GM23338 (cell line): ENCODE measurements around the gene EXOC2.

Experiments used
- CREB1 ChIP-seq: fragments of 250-450 bp; sonication (Bioruptor Pico); IDR thresholded peaks from 2 replicates; pipeline ENCODE4 v1.5.0; 2020; ENCODE audit warnings: low read depth, mild to moderate bottlenecking, moderate library complexity
- CTCF ChIP-seq, 2 experiments: fragments of 200-600 bp in 1 of 2; sonication (generic) in 1 of 2; conservative IDR thresholded peaks; 2 replicates each; pipeline versions ENCODE4 v1.5.1 to v1.6.1; 2016 to 2017; ENCODE audit warnings: antibody characterized with exemption in 2 of 2, low read depth in 2 of 2, mild to moderate bottlenecking in 2 of 2, moderate library complexity in 1 of 2
- ETS1 ChIP-seq: IDR thresholded peaks from 2 replicates; pipeline ENCODE4 v1.6.1; 2016; ENCODE audit warnings: antibody characterized with exemption
- EZH2 ChIP-seq: fragments of 200-600 bp; sonication (generic); IDR thresholded peaks from one replicate; pipeline ENCODE4 v1.8.0; 2017; ENCODE audit warnings: antibody characterized with exemption, mild to moderate bottlenecking, low read depth; ENCODE audit not compliant: unreplicated experiment
- EZH2phosphoT487 ChIP-seq: fragments of 200-600 bp; sonication (generic); IDR thresholded peaks from one replicate; pipeline ENCODE4 v1.8.1; 2018; ENCODE audit warnings: antibody characterized with exemption; ENCODE audit not compliant: unreplicated experiment
- JUNB ChIP-seq: IDR thresholded peaks from one replicate; pipeline ENCODE4 v1.6.1; 2016; ENCODE audit warnings: antibody characterized with exemption; ENCODE audit not compliant: unreplicated experiment
- POLR2AphosphoS5 ChIP-seq: IDR thresholded peaks from 2 replicates; pipeline ENCODE4 v1.6.1; 2016; ENCODE audit warnings: antibody characterized with exemption, low read depth
- REST ChIP-seq: IDR thresholded peaks from one replicate; pipeline ENCODE4 v1.6.1; 2018; ENCODE audit warnings: antibody characterized with exemption; ENCODE audit not compliant: unreplicated experiment
- STAT1 ChIP-seq: IDR thresholded peaks from one replicate; pipeline ENCODE4 v1.6.1; 2016; ENCODE audit warnings: antibody characterized with exemption; ENCODE audit not compliant: unreplicated experiment
- ZNF331 ChIP-seq: fragments of 250-450 bp; sonication (Bioruptor Pico); IDR thresholded peaks from 2 replicates; pipeline ENCODE4 v1.5.0; 2020; ENCODE audit warnings: low read depth, mild to moderate bottlenecking, moderate library complexity

DNA sequence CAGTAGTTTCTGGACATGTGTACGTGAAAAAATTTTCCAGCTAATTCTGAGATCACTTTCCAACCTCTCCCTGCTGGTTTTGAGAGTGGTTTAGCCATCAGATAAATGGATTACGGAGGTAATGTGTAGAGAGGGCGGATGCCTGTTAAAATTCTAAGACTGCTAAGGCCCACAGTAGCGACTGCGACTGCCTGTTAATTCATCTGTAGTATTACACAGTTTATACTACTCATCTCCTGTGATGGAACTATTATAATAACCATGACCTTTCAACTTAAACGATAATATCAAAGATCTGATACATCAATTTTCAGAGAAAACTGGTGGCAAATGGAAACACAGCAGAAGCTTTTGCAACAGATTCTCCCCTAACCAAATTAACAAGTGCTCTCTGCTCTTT lies 199.1 kb downstream of the EXOC2 start:
- TF ChIP-seq EZH2 (no peak), CTCF (conservative IDR thresholded peaks at IDR 0.05; ENCODE audit: low read depth in 2 of 2) (no peak), POLR2AphosphoS5 (no peak), EZH2phosphoT487 (no peak), REST (no peak), STAT1 (no peak), CREB1 (CRISPR knock-in tag) (no peak), ZNF331 (CRISPR knock-in tag) (no peak), JUNB (no peak), ETS1 (no peak)
